Tibial nerve (tissue), 3 donors: Measurements from ENCODE around the gene SLC37A1.

ENCODE experiments used
- CTCF ChIP-seq, 5 experiments: fragments of 200-600 bp in 3 of 5; fragments of 450-650 bp in 2 of 5; sonication (generic) in 3 of 5; IDR thresholded peaks; one replicate each; pipeline ENCODE4 v1.5.1; 2016 to 2019; ENCODE audit warnings: antibody characterized with exemption in 5 of 5, mild to moderate bottlenecking in 3 of 5, moderate library complexity in 2 of 5
- POLR2A ChIP-seq, 2 donors: fragments of 450-650 bp; IDR thresholded peaks; one replicate each; pipeline ENCODE4 v1.6.1; 2017; ENCODE audit warnings: antibody characterized with exemption in 2 of 2, mild to moderate bottlenecking in 2 of 2, moderate library complexity in 2 of 2

DNA sequence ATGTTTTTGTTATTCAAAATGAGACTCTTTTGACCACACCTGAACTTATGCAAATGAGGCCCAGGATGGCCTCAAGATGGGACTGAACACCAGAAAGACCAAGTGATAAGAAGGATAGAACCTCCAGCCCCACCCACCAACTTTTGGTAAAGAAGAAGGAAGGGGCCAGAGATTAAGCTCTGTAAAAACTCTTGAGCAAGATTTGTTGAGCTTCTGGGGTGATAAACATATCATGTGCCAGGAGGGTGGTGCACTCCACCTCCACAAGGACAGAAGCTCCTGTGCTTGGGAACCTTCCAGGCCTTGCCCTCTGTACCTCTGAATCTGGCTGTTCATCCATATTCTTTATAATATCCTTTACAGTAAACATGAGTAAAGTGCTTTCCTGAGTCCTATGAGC is 22.9 kb upstream of the SLC37A1 start:
- TF ChIP-seq POLR2A (IDR thresholded peaks at IDR 0.05) (no peak), CTCF (IDR thresholded peaks at IDR 0.05) (no peak)
